Skeletal muscle tissue (tissue), 4 donors: ENCODE results near the gene UBTD1. TPM values are rescaled to one million over a fixed set of nuclear protein-coding genes. Genes with fewer than 3 reads are reported as not detected.
"Not testable (repeated sequence)": the region's sequence is repeated elsewhere in the genome, so short reads cannot be mapped to it uniquely, and the experiment has no call there.

Source experiments
- H3K27ac ChIP-seq: one replicate; pipeline ENCODE4 v1.7.0; 2013; ENCODE audit warnings: mild to moderate bottlenecking, low read depth, low read length, inconsistent platforms
- H3K27me3 ChIP-seq, 3 donors: one replicate each; pipeline ENCODE4 v1.7.0; 2013; ENCODE audit warnings: low read length in 3 of 3; ENCODE audit not compliant: control insufficient read depth in 3 of 3, insufficient read depth in 3 of 3
- H3K36me3 ChIP-seq, 3 donors: one replicate each; pipeline ENCODE4 v1.7.0; 2013; ENCODE audit warnings: low read length in 3 of 3; ENCODE audit not compliant: control insufficient read depth in 3 of 3, insufficient read depth in 3 of 3
- H3K4me1 ChIP-seq, 3 donors: one replicate each; pipeline ENCODE4 v1.7.0; 2013; ENCODE audit warnings: low read length in 3 of 3, mild to moderate bottlenecking in 3 of 3; ENCODE audit not compliant: control insufficient read depth in 3 of 3, insufficient read depth in 3 of 3
- H3K4me3 ChIP-seq, 3 donors: one replicate each; pipeline ENCODE4 v1.7.0; 2013; ENCODE audit warnings: low read length in 3 of 3
- H3K9ac ChIP-seq, 3 donors: one replicate each; pipeline ENCODE4 v1.7.0; 2013; ENCODE audit warnings: low read length in 3 of 3, mild to moderate bottlenecking in 3 of 3, moderate library complexity in 2 of 3, low read depth in 1 of 3
- H3K9me3 ChIP-seq, 3 donors: one replicate each; pipeline ENCODE4 v1.7.0; 2013; ENCODE audit warnings: low read length in 3 of 3; ENCODE audit not compliant: control insufficient read depth in 3 of 3
- total RNA-seq: library from RNA; depleted of rRNA; stranded (reverse); fragments of >200 nt; gene quantifications from one replicate; pipeline ENCODE4 v1.2.3, GENCODE V29; 2014
- donor health status: Osteomylitis.

UBTD1 gene
- total RNA-seq, 1 donor from 2014 or later, result 8.4 TPM

DNA sequence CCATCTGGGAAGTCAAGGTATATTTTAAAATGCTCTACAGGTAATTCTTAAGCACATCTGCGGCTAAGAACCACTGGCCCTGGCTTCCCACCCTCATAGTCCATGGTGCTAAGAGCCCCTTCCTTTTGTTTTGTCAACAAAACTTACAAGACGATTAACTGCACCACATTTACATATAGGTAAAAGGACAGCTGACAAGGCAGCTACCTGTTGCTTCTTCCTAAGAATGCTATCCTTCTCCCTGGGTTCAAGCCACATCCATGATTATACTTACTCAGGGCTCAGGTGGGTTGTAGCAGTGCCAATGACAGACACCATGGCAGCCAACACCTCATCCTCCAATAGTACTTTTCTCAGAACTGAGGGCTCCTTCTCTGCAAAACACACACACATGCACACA, 36.4 kb upstream of the UBTD1 start:
- Histone ChIP-seq H3K27me3 (no peaks in the 10 kb centered on the region), H3K4me1 (peaks cover 3 to 8% (median 4%) of the 10 kb centered on the region in 3 donors), H3K9me3 (no peaks in the 10 kb centered on the region), H3K36me3 (peaks cover 71 to 85% (median 80%) of the 10 kb centered on the region in 3 donors), H3K9ac (no peak overlapping the region), H3K27ac (no peak overlapping the region), H3K4me3 (no peak overlapping the region)

- Histone ChIP-seq H3K27ac (no peak overlapping the region), H3K4me3 (no peak overlapping the region), H3K36me3 (peaks cover 72 to 83% (median 81%) of the 10 kb centered on the region in 3 donors), H3K4me1 (peaks cover 3 to 8% (median 4%) of the 10 kb centered on the region in 3 donors), H3K9ac (no peak overlapping the region), H3K9me3 (no peaks in the 10 kb centered on the region), H3K27me3 (no peaks in the 10 kb centered on the region)
Observed at GRCh38 chr10:97463363-97464132, 35.2 kb upstream of the UBTD1 start.

- Histone ChIP-seq H3K36me3 (peaks cover 71 to 81% (median 80%) of the 10 kb centered on the region in 3 donors), H3K27ac (no peak overlapping the region), H3K4me1 (peaks cover 3 to 8% (median 4%) of the 10 kb centered on the region in 3 donors), H3K9ac (no peak overlapping the region), H3K4me3 (no peak overlapping the region), H3K27me3 (no peaks in the 10 kb centered on the region), H3K9me3 (no peaks in the 10 kb centered on the region)
Observed at GRCh38 chr10:97464226-97464625, 34.5 kb upstream of the UBTD1 start.

- Histone ChIP-seq H3K4me3 (no peak overlapping the region), H3K9me3 (no peaks in the 10 kb centered on the region), H3K9ac (no peak overlapping the region), H3K27ac (no peak overlapping the region), H3K27me3 (no peaks in the 10 kb centered on the region), H3K4me1 (peaks cover 3 to 8% (median 4%) of the 10 kb centered on the region in 3 donors), H3K36me3 (peaks cover 74 to 80% (median 79%) of the 10 kb centered on the region in 3 donors)
Observed at GRCh38 chr10:97465982-97466381, 32.7 kb upstream of the UBTD1 start.

DNA sequence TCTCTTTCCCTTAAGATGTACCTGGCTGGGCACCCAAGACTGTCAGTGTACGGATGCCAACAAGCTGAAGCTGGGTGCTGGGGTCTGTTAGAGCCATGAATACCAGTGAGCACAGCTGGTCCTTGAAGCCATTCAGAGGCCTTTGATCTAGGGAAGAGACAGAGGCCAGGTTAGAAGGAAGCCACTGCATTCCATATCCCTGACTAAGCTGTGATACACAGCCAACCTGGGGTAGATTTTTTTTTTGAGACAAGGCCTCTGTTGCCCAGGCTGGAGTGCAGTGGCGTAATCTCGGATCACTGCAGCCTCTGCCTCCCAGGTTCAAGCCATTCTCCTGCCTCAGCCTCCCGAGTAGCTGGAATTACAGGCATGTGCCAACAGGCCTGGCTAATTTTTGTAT, 32.0 kb upstream of the UBTD1 start:
- Histone ChIP-seq H3K36me3 (peaks cover 66 to 72% (median 71%) of the 10 kb centered on the region in 3 donors), H3K9ac (no peak overlapping the region), H3K9me3 (no peaks in the 10 kb centered on the region), H3K27ac (no peak overlapping the region), H3K4me3 (no peak overlapping the region), H3K4me1 (peaks cover 3 to 8% (median 4%) of the 10 kb centered on the region in 3 donors), H3K27me3 (no peaks in the 10 kb centered on the region)

DNA sequence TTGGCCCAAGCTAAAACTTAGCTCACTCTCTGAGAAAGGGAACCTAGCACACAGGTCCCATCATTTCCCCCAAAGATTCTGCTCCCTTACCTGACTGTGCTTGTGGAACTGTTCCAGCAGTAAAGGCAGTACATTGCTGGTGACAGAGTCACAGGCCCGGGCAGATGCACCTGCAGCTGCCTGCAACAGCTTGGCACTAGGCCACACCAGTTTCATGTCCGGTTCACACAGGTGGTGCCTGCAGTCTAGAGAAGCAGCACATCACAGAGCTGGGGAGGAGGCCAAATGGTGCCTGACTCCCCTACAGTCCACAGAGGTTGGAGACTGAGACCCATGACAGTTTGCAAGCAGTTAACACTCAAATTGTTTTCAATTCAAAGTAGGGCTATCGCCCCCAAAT, 30.6 kb upstream of the UBTD1 start:
- Histone ChIP-seq H3K9ac (no peak overlapping the region), H3K4me3 (no peak overlapping the region), H3K4me1 (peaks cover 3 to 8% (median 4%) of the 10 kb centered on the region in 3 donors), H3K9me3 (no peaks in the 10 kb centered on the region), H3K36me3 (peaks cover 59 to 69% (median 67%) of the 10 kb centered on the region in 3 donors), H3K27me3 (no peaks in the 10 kb centered on the region), H3K27ac (no peak overlapping the region)

DNA sequence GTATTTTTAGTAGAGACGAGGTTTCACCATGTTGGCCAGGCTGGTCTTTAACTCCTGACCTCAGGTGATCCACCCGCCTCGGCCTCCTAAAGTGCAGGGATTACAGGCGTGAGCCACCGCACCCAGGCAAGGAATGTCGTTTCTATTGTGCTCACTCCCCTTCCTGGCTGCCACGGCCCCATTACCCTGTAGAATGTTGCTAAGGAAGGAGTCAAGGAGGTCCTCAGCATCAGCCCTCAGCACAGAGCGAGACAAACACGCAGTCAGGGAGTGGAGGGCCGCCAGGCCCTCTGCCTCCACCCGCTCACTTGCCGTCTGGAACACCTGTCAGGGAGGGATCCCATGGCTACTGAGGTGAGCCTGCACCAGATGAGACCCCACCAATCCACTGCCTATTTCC, 29.9 kb upstream of the UBTD1 start:
- not testable (repeated sequence) for H3K4me1 ChIP-seq, H3K4me3 ChIP-seq, H3K27me3 ChIP-seq, H3K9ac ChIP-seq, H3K27ac ChIP-seq, H3K9me3 ChIP-seq
- H3K36me3 ChIP-seq, result peaks cover 63 to 68% (median 67%) of the 10 kb centered on the region in 3 donors

DNA sequence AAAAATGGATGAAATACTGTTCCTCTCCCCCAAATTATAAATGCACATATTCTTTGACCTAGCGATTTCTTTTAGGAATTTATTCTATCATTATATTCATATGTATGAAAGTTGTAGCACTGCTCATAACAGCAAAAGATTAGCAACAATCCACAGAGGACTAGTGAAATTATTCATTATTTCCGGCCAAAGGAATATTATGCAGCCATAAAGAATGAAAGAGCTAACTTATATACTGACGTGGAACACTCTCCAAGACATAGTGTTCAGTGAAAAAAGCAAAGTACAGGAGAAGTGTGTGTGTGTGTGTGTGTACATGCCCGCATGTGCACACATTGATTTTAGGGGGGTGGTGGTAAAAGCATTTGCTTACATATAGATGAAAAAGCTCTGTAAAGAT, 23.8 kb upstream of the UBTD1 start:
- H3K4me3 ChIP-seq, result no peak overlapping the region
- no peaks in the 10 kb centered on the region for H3K27me3 ChIP-seq
- H3K9me3 ChIP-seq, result no peaks in the 10 kb centered on the region
- H3K36me3 ChIP-seq, result peaks cover 53 to 74% (median 74%) of the 10 kb centered on the region in 3 donors
- no peak overlapping the region for H3K27ac ChIP-seq
- H3K9ac ChIP-seq, result no peak overlapping the region
- H3K4me1 ChIP-seq, result no peaks in the 10 kb centered on the region

GRCh38 chr10:97475936-97476594, 22.7 kb upstream of the UBTD1 start:
- no peaks in the 10 kb centered on the region for H3K9me3 ChIP-seq
- H3K9ac ChIP-seq, result no peak overlapping the region
- no peak overlapping the region for H3K4me3 ChIP-seq
- peaks cover 52 to 76% (median 74%) of the 10 kb centered on the region in 3 donors for H3K36me3 ChIP-seq
- H3K4me1 ChIP-seq, result no peaks in the 10 kb centered on the region
- H3K27ac ChIP-seq, result no peak overlapping the region
- H3K27me3 ChIP-seq, result no peaks in the 10 kb centered on the region

DNA sequence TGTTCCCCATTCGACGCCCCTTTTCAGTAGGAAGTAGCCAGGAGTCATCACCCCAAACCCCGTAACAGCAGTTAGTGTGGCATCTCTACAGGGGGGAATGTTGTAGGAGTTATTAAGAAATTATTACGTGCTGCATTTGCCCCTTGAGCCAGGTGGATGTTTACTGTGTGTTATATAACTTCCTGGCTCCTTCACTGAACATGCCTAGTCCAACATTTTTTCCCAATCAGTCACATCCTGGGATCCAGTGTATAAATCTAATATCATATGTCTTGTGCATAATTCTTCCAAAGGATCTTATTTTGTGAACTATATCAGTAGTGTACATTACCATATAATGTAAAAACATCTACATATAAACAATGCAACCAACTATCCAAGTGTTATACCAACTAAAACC, 19.3 kb upstream of the UBTD1 start:
- not testable (repeated sequence) for H3K4me1 ChIP-seq, H3K4me3 ChIP-seq, H3K27ac ChIP-seq, H3K9ac ChIP-seq, H3K9me3 ChIP-seq, H3K27me3 ChIP-seq
- peaks cover 46 to 64% (median 61%) of the 10 kb centered on the region in 3 donors for H3K36me3 ChIP-seq
